ENCODE data around the gene SPINT1.

SPINT1 gene

GRCh38 chr15:40843885-40844695 lies at the start of gene SPINT1:
SPINT1 (plus strand) TSS chr15:40844048; CDS start chr15:40844555, 507 bp downstream.
- no peak for DNase-seq (ENCODE audit: extremely low spot score)
- TF ChIP-seq CTBP1 (IDR thresholded peaks at IDR 0.05; ENCODE audit: borderline replicate concordance) (no peak), FOXA1 (IDR thresholded peaks at IDR 0.05) (no peak), FOXM1 (IDR thresholded peaks at IDR 0.05; ENCODE audit: borderline replicate concordance) (no peak), PKNOX1 (IDR thresholded peaks at IDR 0.05) (no peak), LEF1 (IDR thresholded peaks at IDR 0.05; ENCODE audit: borderline replicate concordance) (no peak), BHLHE40 (IDR thresholded peaks at IDR 0.05; ENCODE audit: borderline replicate concordance) (no peak), FOXK2 (IDR thresholded peaks at IDR 0.05) (no peak), ZNF384 (IDR thresholded peaks at IDR 0.05) (no peak), L3MBTL2 (conservative IDR thresholded peaks at IDR 0.05) (no peak), HDGF (IDR thresholded peaks at IDR 0.05; ENCODE audit: borderline replicate concordance) (no peak), SUZ12 (IDR thresholded peaks at IDR 0.05) (no peak), SP1 (IDR thresholded peaks at IDR 0.05) (no peak), ARNT (IDR thresholded peaks at IDR 0.05) (no peak), NFRKB (IDR thresholded peaks at IDR 0.05) (no peak), TARDBP (IDR thresholded peaks at IDR 0.05) (no peak), ELF4 (IDR thresholded peaks at IDR 0.05) (no peak)
- CTCF ChIA-PET, result interaction anchor here (0.6 to 2.0 kb wide), 2 partner anchors 14 to 88 kb away, joined by 4 to 12 read pairs; no protein-coding TSS in a partner anchor
- POLR2A ChIA-PET, result interaction anchor here (0.8 to 1.5 kb wide), 4 partner anchors 11 to 51 kb away, joined by 3 to 5 read pairs (median 3); partner anchors contain the start of gene VPS18

- TF ChIP-seq CTBP1 (IDR thresholded peaks at IDR 0.05; ENCODE audit: borderline replicate concordance) (no peak), NFRKB (IDR thresholded peaks at IDR 0.05) (no peak), PKNOX1 (IDR thresholded peaks at IDR 0.05) (no peak), FOXM1 (IDR thresholded peaks at IDR 0.05; ENCODE audit: borderline replicate concordance) (no peak), HDGF (IDR thresholded peaks at IDR 0.05; ENCODE audit: borderline replicate concordance) (no peak), SUZ12 (IDR thresholded peaks at IDR 0.05) (no peak), ELF4 (IDR thresholded peaks at IDR 0.05) (no peak), BHLHE40 (IDR thresholded peaks at IDR 0.05; ENCODE audit: borderline replicate concordance) (no peak), TARDBP (IDR thresholded peaks at IDR 0.05) (no peak), FOXK2 (IDR thresholded peaks at IDR 0.05) (no peak), ARNT (IDR thresholded peaks at IDR 0.05) (no peak), L3MBTL2 (conservative IDR thresholded peaks at IDR 0.05) (no peak), SP1 (IDR thresholded peaks at IDR 0.05) (no peak), ZNF384 (IDR thresholded peaks at IDR 0.05) (no peak), FOXA1 (IDR thresholded peaks at IDR 0.05) (no peak)
- CTCF ChIA-PET, result no interaction called here
- POLR2A ChIA-PET, result no interaction called here
- no peak for DNase-seq (ENCODE audit: extremely low spot score)
Measured at GRCh38 chr15:40796041-40796440, 47.8 kb upstream of the SPINT1 start.

- TF ChIP-seq L3MBTL2 (conservative IDR thresholded peaks at IDR 0.05), result no peak
- no peak for TF ChIP-seq NFRKB (IDR thresholded peaks at IDR 0.05)
- TF ChIP-seq PKNOX1 (IDR thresholded peaks at IDR 0.05), result no peak
- TF ChIP-seq ARNT (IDR thresholded peaks at IDR 0.05), result no peak
- no peak for TF ChIP-seq FOXM1 (IDR thresholded peaks at IDR 0.05; ENCODE audit: borderline replicate concordance)
- TF ChIP-seq SUZ12 (IDR thresholded peaks at IDR 0.05), result no peak
- no peak for TF ChIP-seq ZNF384 (IDR thresholded peaks at IDR 0.05)
- no peak for TF ChIP-seq FOXA1 (IDR thresholded peaks at IDR 0.05)
- TF ChIP-seq CTBP1 (IDR thresholded peaks at IDR 0.05; ENCODE audit: borderline replicate concordance), result no peak
- no peak for TF ChIP-seq SP1 (IDR thresholded peaks at IDR 0.05)
- TF ChIP-seq ELF4 (IDR thresholded peaks at IDR 0.05), result no peak
- ChIA-PET CTCF (no interaction called here), POLR2A (no interaction called here)
- no peak for DNase-seq (ENCODE audit: extremely low spot score)
Measured at GRCh38 chr15:40796512-40796911, 47.3 kb upstream of the SPINT1 start.

- CTCF ChIA-PET, result no interaction called here
- POLR2A ChIA-PET, result no interaction called here
- no peak for TF ChIP-seq FOXK2 (IDR thresholded peaks at IDR 0.05)
- TF ChIP-seq ZNF384 (IDR thresholded peaks at IDR 0.05), result no peak
- no peak for TF ChIP-seq CTBP1 (IDR thresholded peaks at IDR 0.05; ENCODE audit: borderline replicate concordance)
- no peak for TF ChIP-seq FOXA1 (IDR thresholded peaks at IDR 0.05)
- TF ChIP-seq HDGF (IDR thresholded peaks at IDR 0.05; ENCODE audit: borderline replicate concordance), result no peak
- no peak for TF ChIP-seq SP1 (IDR thresholded peaks at IDR 0.05)
- no peak for TF ChIP-seq FOXM1 (IDR thresholded peaks at IDR 0.05; ENCODE audit: borderline replicate concordance)
- no peak for TF ChIP-seq SUZ12 (IDR thresholded peaks at IDR 0.05)
- TF ChIP-seq ELF4 (IDR thresholded peaks at IDR 0.05), result no peak
- TF ChIP-seq BHLHE40 (IDR thresholded peaks at IDR 0.05; ENCODE audit: borderline replicate concordance), result no peak
- no peak for TF ChIP-seq LEF1 (IDR thresholded peaks at IDR 0.05; ENCODE audit: borderline replicate concordance)
- no peak for TF ChIP-seq PKNOX1 (IDR thresholded peaks at IDR 0.05)
- no peak for TF ChIP-seq TARDBP (IDR thresholded peaks at IDR 0.05)
- no peak for TF ChIP-seq L3MBTL2 (conservative IDR thresholded peaks at IDR 0.05)
- no peak for TF ChIP-seq ARNT (IDR thresholded peaks at IDR 0.05)
- TF ChIP-seq NFRKB (IDR thresholded peaks at IDR 0.05), result no peak
- DNase-seq (ENCODE audit: extremely low spot score), result no peak
Measured at GRCh38 chr15:40799523-40799922, 44.3 kb upstream of the SPINT1 start.

- no peak for DNase-seq (ENCODE audit: extremely low spot score)
- POLR2A ChIA-PET, result no interaction called here
- CTCF ChIA-PET, result interaction anchor here (0.5 to 0.6 kb wide), 2 partner anchors 77 to 124 kb away, joined by 3 read pairs; no protein-coding TSS in a partner anchor
- TF ChIP-seq BHLHE40 (IDR thresholded peaks at IDR 0.05; ENCODE audit: borderline replicate concordance), result no peak
- no peak for TF ChIP-seq NFRKB (IDR thresholded peaks at IDR 0.05)
- TF ChIP-seq ELF4 (IDR thresholded peaks at IDR 0.05), result no peak
- TF ChIP-seq LEF1 (IDR thresholded peaks at IDR 0.05; ENCODE audit: borderline replicate concordance), result no peak
- no peak for TF ChIP-seq ARNT (IDR thresholded peaks at IDR 0.05)
- TF ChIP-seq FOXA1 (IDR thresholded peaks at IDR 0.05), result no peak
- no peak for TF ChIP-seq SUZ12 (IDR thresholded peaks at IDR 0.05)
Measured at GRCh38 chr15:40803076-40803475, 40.8 kb upstream of the SPINT1 start.

Measured in HEK293T (cell line).